NCI-H748 (cell line): ENCODE measurements around the gene RAX2.
A peak's percentile ranks its signal among the peaks of the same experiment; 100 is the strongest.
"Not testable (repeated sequence)": the region's sequence is repeated elsewhere in the genome, so short reads cannot be mapped to it uniquely, and the experiment has no call there.

Experiments
- DNase-seq: peaks from one replicate; lab custom pipeline; 2025; ENCODE audit not compliant: unreplicated experiment; lab: John Stamatoyannopoulos, UW

The RAX2 gene

DNA sequence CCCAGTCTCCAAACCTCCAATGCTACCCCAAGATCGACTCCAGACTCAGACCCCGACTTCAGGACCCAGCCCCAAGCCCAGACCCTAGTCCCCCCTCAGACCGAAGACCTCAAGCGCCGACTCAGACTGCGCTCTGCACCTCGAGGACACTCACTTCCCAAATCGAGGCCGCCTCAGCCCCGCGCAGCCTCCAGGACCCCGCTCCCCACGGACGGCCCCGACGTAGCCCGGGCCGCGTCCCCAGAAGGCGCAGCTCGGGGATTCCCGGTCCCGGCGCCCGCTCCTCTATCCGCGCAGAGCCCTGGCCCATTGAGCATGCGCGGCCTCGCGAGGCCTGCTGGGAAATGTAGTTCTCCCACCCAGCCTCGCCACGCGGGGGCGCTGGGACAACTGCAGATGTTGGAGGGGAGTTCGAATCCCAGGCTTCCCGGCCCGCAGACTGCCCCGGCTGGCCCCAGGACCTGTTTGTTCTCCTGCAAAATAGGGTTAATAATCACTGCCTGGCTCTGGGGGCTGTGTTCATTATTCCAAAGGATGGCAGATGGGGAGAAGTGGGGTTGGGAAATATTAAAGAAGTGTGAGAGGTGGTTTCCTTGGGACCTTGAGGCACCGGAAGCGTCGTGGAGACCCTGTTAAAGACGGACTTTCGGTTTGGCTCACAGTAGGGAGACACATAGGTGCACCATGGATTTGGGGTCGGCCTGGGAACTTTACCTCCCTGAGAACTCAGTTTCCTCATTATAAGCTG, 10.5 kb downstream of the RAX2 start, which contains the start of gene APBA3:
Gene APBA3, minus strand, starts transcription at position 311 of the 748 bp plus-strand sequence. CDS start 1,428 bp downstream, outside the sequence.
- peak; percentile 77 for DNase-seq

DNA sequence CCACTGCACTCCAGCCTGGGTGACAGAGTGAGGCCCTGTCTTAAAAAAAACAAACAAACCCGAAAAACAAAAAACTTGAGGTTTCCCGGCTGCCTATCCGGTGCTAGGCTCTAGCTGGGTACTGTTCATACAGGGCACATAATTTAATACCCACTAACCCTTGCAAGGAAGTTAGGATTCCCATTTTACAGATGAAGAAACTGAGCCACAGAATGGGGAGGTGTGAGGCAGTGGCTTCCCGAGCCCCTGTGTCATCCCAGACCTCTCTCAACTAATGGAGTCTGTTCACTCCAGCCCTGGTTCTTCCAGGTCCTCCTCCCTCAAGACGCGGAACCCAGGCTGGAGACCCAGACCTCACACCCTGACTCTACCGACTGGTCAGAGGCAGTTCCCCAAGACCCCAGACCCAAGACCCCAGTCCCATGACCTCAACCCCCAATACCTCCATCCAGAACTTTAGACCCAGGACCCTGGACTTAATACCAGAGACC, 11.1 kb downstream of the RAX2 start:
- DNase-seq, result no peak

DNA sequence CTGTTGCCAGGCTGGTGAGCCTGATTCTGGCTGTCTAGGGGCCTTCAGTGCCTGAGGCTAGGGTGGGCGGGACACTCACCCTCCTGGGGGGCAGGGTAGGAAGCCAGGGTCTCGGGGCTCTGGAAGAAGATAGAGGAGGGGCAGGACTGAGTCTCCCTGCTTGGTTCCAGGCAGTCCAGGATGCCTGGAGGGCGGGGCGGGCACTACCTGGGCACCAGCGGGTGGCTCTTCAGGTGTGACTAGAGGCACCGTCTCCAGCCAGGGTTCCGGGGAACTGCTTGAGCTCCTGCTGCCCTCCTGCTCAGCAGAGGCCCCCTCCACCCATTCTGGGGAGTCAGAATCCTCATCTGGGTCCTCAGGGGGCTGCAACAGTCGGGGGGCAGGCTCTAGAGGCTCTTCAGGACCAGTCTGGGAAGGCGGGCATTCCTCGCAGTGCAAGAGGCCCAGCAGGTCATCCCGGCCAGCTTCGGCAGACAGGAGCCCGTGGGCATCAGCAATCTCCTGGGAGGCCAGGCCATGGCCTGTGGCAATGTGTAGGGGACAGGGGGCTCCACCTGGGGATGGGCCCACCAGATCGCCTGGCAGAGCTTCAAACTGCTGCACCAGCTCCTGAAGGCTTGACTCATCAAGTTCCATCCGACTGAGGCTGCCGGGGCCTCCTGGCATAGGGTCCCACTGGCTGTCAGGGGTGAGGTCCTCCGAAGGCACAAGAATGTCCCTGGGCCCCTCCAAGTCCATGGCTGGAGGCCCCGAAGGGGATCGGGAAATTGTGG, 12.4 kb downstream of the RAX2 start:
- DNase-seq, result no peak

DNA sequence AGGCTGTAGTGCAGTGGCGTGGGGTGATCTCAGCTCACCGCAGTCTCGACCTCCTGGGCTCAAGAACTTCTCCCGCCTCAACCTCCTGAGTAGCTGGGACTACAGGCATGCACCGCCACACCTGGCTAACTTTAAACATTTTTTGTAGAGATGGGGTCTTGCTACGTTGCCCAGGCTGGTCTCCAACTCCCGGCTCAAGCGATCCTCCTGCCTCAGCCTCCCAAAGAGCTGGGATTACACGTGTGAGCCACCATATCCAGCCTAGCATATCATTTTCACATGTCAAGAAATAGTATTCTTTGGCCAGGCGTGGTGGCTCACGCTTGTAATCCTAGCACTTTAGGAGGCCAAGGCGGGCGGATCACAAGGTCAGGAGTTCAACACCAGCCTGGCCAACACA, 13.7 kb downstream of the RAX2 start:
- DNase-seq, result not testable (repeated sequence)

DNA sequence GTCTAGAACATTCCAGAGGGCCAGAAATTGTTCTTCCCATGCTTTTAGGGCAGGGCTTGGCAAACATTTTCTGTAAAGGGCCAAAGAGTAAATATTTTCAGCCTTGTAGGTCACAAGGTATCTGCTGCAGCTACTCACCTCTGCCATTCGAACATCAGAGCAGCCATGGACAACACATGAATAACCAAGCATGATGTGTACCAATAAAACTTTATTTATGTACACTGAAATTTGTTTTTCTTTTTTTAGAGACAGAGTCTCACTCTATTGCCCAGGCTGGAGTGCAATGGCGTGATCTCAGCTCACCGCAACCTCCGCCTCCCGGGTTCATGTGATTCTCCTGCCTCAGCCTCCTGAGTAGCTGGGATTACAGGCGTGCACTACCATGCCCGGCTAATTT, 14.3 kb downstream of the RAX2 start:
- DNase-seq, result not testable (repeated sequence)

DNA sequence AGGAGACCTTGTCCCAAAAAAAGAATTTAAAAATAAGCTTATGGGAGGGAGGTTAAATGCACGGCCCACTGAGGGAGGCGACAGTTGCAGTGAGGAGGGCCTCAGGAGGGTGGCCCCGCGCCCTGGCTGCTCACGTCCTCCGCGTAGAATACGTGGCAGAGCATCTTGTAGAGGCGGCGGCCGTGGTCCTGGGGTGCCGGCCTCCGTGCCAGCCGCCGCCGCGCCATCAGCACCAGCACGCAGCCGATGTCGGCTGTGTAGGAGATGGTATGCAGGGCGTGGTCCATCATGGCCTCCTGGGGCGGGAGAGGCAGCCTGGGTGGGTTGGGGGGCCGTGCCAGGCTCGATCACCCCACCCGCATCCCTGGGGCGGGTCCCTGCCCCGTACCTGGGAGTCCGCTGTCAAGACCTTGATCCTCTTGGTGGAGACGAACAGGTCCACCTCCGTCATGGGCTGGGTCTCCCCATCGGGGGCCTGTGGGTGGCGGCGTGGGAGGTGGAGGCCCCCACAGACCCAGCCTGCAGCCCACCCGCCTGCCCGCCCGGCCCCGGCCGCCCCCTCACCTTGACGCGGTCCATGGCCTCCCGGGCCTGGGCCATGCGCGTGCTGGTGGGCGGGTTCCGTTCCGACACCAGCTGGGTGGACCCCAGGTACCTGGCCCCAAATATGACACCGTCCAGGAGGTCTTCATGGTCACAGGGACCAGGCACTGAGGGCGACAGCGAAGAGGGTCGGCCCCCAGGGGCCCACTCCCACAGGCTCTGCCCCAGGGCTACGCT, 18.2 kb downstream of the RAX2 start:
- no peak for DNase-seq

DNA sequence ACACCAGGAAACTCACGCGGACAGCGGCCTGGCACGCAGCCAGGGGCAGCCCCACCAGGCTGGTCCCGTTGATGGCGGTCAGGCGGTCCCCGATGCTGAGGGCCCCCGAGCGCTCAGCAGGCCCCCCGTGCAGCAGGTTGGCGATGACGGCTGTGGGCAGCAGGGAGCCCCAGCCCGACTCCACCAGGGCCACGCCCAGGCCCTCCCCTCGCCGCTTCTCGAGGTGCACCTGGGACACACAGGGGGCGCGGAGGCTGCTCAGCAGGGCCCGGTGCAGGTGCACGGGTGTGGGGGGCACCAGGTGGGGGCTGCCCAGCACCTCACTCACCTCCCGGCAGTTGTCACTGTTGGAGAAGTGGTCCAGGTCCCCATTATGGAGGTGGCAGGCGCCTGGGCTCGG, 19.5 kb downstream of the RAX2 start:
- DNase-seq, result no peak

DNA sequence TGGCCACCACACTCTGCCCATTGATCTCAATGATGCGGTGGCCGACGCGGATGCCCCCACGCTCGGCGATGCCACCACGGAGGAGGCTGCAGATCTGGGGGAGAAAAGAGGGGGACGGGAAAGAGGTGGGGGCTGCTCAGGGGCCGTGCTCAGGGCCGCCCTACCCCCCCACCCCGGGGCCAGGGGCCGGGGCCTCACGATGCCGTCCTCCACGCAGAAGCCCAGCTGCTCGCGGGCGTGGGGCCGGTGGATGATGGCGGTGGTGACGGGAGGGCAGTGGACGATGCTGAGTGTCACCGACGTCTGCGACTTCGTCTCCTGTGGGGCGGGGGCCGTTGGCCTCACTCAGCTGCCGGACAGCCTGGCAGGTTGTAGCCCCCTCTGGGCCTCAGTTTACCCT, 20.8 kb downstream of the RAX2 start:
- no peak for DNase-seq

DNA sequence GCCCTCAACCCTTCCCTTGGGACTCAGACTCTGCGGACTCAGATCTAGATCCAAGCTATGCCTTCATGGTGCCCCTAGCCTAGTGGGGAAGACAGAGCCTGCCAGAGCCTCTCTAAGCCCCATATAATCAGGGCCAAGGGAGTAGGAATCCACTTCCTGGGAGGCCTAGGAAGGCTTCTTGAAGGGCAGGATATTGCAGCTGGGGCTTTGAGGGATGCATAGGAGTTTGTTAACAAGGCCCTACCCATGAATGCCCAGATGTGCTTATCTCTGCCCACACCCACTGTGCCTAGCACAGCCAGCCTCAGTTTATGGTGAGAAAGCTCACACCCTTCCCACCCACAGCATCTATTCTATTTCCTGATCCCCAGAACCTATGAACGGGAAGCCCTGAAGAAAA, 21.8 kb downstream of the RAX2 start:
- no peak for DNase-seq

DNA sequence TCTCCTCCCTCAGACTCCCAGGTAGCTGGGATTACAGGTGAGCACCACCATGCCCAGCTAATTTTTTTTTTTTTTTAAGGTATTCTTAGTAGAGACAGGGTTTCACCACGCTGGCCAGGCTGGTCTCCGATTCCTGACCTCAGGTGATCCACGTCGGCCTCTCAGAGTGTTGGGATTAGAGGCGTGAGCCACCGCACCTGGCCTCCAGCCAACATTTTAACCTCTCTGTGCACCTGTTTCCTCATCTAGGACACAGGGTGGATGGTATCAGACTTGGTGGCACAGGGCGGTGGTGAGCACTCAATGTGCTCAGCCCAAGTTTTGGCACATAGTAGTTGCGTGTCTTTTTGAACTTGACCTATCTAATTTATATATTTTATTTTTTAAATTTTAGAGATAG, 23.1 kb downstream of the RAX2 start:
- no peak for DNase-seq

DNA sequence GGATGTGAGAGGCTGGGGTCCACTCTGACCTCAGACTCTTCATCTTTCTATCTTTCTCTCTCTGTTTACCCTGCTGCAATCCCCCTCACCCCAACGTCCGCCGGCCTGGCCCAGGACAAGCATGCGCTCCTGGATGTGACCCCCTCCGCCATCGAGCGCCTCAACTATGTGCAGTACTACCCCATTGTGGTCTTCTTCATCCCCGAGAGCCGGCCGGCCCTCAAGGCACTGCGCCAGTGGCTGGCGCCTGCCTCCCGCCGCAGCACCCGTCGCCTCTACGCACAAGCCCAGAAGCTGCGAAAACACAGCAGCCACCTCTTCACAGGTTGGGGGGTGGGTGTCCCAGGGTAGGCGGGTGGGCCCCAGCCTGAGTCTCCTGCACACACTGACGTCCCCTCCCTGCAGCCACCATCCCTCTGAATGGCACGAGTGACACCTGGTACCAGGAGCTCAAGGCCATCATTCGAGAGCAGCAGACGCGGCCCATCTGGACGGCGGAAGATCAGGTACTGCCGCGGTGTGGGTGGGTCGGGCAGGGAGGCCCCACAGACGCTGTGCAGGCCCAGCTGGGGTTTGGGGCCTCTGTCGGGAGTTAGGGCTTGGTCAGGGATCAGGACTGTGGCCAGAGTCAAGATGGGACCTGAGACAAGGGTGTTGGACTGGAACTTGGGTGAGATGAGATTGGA, 25.5 kb downstream of the RAX2 start:
- no peak for DNase-seq

DNA sequence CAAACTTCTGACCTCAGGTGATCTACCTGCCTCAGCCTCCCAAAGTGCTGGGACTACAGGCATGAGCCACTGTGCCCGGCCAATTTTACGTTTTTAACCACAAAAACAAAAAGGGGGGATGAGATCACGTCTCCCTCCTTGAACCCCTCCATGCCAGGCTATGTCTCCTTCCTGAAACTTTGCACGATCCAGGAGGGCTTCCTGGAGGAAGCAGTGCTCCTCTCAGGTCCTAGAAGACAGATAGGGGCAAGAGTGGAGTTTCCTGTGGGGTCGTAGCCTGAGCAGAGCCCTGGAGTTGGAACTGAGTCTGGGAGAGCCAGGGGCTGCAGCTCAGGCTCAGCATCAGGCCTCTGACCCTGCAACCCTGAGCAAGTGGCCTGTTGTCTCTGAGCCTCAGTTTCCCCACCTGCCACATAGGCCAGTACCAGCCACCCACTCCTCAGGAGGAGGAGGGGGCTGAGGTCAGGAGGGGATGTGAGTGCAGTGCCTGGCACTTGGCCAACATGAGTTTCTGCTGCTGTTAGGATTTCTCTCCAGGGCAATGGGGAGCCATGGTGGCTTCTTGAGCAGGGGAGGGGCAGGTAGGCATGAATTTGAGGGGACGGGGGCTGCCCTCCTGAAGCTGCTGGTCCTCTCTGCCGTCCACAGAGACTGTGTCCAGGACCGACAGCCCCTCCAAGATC, 26.5 kb downstream of the RAX2 start:
- no peak for DNase-seq

DNA sequence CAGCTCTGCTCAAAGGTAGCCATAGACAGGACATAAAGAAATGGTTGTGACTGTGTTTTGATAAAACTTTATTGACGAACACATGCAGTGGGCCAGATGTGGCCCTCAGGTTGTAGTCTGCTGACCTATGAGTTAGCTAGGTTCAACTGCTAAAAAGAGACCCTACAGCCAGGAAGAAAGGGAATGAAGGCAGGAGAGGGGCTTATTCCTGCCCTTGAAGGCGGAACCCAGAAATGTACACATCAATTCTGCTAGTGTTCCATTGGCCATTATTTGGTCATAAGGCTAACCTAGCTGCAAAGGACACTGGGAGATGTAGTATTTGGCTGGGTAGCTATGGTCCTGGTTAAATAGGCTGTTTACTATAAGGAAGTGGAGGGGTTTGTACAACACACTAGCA, 28.5 kb downstream of the RAX2 start:
- no peak for DNase-seq

DNA sequence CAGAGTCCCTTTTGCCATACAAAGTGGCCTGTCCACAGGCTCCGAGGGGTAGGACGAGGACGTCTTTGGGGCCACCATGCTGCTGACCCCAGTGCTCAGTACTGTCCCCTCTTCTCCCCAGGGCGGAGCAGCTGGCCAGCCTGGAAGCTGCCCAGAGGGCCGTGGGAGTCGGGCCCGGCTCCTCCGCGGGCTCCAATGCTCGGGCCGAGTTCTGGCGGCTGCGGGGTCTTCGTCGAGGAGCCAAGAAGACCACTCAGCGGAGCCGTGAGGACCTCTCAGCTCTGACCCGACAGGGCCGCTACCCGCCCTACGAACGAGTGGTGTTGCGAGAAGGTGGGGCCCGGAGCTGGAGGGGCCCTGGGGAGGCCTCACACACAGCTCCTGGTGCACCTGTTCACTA, 31.6 kb downstream of the RAX2 start:
- no peak for DNase-seq

DNA sequence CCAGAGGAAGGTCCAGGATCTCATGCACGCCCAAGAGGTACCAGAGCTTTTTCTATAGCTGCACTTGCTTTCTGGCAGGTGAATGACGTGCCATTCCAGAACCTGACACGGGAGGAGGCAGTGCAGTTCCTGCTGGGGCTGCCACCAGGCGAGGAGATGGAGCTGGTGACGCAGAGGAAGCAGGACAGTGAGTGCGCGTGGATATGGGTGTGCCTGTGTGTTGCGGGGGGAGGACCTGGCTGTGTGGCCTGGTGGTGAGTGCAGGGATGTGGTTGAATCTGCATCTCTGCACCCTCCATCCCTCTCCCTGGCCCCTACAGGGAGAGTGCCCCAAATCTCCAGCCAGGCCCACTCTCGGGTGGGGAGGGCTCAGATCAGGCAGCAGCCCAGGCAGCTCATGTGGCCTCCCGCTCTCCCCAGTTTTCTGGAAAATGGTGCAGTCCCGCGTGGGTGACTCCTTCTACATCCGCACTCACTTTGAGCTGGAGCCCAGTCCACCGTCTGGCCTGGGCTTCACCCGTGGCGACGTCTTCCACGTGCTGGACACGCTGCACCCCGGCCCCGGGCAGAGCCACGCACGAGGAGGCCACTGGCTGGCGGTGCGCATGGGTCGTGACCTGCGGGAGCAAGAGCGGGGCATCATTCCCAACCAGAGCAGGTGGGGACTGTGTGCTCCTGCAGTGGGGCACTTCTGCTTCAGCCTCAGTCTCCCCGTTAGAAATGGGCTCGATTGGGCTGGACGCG, 33.4 kb downstream of the RAX2 start:
- DNase-seq, result no peak

DNA sequence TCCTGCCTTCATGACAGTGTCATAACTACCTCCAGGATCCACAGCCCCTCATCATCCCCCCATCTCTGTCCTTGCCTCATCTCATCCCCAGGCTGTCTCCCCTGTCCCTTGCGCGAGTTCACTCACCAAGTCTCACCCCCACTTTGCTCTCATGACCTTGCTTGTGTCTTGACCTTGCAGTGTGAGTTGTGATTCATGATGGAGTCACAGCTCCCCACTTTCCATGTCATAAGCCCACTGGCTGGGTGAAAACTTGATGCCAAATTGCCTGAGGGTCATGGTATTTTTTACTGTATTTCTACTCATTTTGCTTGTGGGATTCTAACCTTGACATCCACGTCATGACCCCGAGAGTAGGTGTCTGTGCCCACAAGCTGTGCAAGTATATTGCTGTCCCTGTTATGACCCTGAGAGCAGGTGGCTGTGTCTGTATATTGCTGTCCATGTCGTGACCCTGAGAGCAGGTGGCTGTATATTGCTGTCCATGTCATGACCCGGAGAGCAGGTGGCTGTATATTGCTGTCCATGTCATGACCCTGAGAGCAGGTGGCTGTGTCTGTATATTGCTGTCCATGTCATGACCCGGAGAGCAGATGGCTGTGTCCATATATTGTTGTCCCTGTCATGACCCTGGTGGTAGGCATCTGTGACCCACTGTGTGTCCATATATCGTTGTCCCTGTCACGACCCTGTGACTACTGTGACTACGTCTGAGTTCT, 34.4 kb downstream of the RAX2 start:
- no peak for DNase-seq

DNA sequence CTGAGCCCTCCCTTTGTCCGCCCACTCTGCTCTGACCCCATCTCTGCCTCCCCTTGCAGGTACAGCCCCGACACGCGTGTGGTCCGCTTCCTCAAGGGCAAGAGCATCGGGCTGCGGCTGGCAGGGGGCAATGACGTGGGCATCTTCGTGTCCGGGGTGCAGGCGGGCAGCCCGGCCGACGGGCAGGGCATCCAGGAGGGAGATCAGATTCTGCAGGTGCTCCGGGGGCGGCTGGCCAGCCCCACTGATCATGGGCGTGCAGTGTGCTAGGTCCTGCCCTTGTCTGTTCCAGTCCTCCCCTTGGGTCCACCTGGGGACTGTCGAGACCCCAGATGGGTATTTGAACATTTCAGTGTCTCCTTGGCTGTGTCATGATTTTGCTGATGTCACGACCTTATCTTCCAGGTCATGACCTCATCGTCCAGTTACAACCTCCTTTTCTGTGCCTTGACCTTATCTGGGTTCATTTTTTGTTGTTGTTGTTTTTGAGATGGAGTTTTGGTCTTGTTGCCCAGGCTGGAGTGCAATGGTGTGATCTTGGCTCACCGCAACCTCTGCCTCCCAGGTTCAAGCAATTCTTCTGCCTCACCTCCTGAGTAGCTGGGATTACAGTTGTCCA, 35.8 kb downstream of the RAX2 start:
- DNase-seq, result no peak

DNA sequence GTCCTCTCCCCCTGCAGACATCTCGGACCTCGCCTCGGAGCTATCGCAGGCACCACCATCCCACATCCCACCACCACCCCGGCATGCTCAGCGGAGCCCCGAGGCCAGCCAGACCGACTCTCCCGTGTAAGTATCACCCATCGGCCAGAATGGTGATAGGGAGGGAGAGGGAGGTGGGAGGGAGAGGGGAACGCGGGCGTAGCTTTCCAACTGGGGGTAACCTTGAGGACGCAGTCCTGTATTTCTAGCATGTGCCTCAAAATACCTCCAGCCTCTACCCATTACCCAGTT, 37.8 kb downstream of the RAX2 start:
- no peak for DNase-seq
